Subcutaneous preadipocyte (primary cell): Measurements from ENCODE around the gene PRAMEF15. TPM values are rescaled to one million over a fixed set of nuclear protein-coding genes. Genes with fewer than 3 reads are reported as not detected.

ENCODE experiments used
- small RNA-seq: library from RNA; depleted of rRNA; stranded (forward); fragments of <200 nt; gene quantifications from one replicate; pipeline ENCODE3, GENCODE V24; 2012
- total RNA-seq: library from RNA; depleted of rRNA; stranded (reverse); fragments of >200 nt; gene quantifications from 2 replicates; pipeline ENCODE4 v1.2.3, GENCODE V29; 2012

PRAMEF15 gene
- total RNA-seq, result not detected in 2 replicates

GRCh38 chr1:13315281-13315680 lies at the start of gene PRAMEF15:
TSS of gene PRAMEF15 (plus strand) at chr1:13315581. CDS start at chr1:13318408, 2,827 bp downstream.

GRCh38 chr1:13285037-13285436 lies 30.3 kb upstream of the PRAMEF15 start, which contains the start of gene PRAMEF8:
TSS of gene PRAMEF8 (minus strand) at chr1:13285137. CDS start at chr1:13284091, 1,046 bp downstream.

GRCh38 chr1:13303239-13303638 lies 12.1 kb upstream of the PRAMEF15 start, which contains the start of gene PRAMEF33:
TSS of gene PRAMEF33 (plus strand) at chr1:13303539. CDS start at chr1:13305955, 2,416 bp downstream.

GRCh38 chr1:13347034-13347433 lies 31.7 kb downstream of the PRAMEF15 start, which contains the start of gene PRAMEF14:
TSS of gene PRAMEF14 (minus strand) at chr1:13347134. CDS start at chr1:13345314, 1,820 bp downstream.

Small RNAs within 50 kb of the gene (small RNA-seq; reads per million reads assigned to genes)
- not detected for gene RNU6-771P

Other genes starting within 250 kb of the PRAMEF15 start
- not detected in 2 replicates for gene PRAMEF25, start 244.8 kb upstream of the PRAMEF15 start, total RNA-seq
- not detected in 2 replicates for gene HNRNPCL2, start 198.7 kb upstream of the PRAMEF15 start, total RNA-seq
- gene PRAMEF26, start 159.6 kb upstream of the PRAMEF15 start, total RNA-seq, result not detected in 2 replicates
- not detected in 2 replicates for gene HNRNPCL4, start 149.9 kb upstream of the PRAMEF15 start, total RNA-seq
- gene PRAMEF9, start 143.7 kb upstream of the PRAMEF15 start, total RNA-seq, result not detected in 2 replicates
- gene PRAMEF13, start 114.2 kb upstream of the PRAMEF15 start, total RNA-seq, result not detected in 2 replicates
- not detected in 2 replicates for gene PRAMEF18, start 89.4 kb upstream of the PRAMEF15 start, total RNA-seq
- gene PRAMEF5, start 61.4 kb upstream of the PRAMEF15 start, total RNA-seq, result not detected in 2 replicates
- not detected in 2 replicates for gene PRAMEF8, start 30.4 kb upstream of the PRAMEF15 start, total RNA-seq
- not detected in 2 replicates for gene PRAMEF33, start 12.0 kb upstream of the PRAMEF15 start, total RNA-seq
- gene PRAMEF14, start 31.6 kb downstream of the PRAMEF15 start, total RNA-seq, result not detected in 2 replicates
- not detected in 2 replicates for gene PRAMEF19, start 56.4 kb downstream of the PRAMEF15 start, total RNA-seq
- gene PRAMEF17, start 74.1 kb downstream of the PRAMEF15 start, total RNA-seq, result not detected in 2 replicates
- gene PRAMEF20, start 94.9 kb downstream of the PRAMEF15 start, total RNA-seq, result not detected in 2 replicates
- not detected in 2 replicates for gene LRRC38, start 198.4 kb downstream of the PRAMEF15 start, total RNA-seq